GM19324 (cell line): Measurements from ENCODE around the gene DEFB121.
"Not testable (repeated sequence)": the region's sequence is repeated elsewhere in the genome, so short reads cannot be mapped to it uniquely, and the experiment has no call there.

ENCODE experiments used
- ATAC-seq: cut with Tn5 transposase; IDR thresholded peaks from one replicate; pipeline ENCODE4 v1.9.1; 2021; ENCODE audit warnings: mild to moderate bottlenecking, moderate library complexity; ENCODE audit not compliant: unreplicated experiment, low FRiP score

DEFB121 gene, protein sequence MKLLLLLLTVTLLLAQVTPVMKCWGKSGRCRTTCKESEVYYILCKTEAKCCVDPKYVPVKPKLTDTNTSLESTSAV

DNA sequence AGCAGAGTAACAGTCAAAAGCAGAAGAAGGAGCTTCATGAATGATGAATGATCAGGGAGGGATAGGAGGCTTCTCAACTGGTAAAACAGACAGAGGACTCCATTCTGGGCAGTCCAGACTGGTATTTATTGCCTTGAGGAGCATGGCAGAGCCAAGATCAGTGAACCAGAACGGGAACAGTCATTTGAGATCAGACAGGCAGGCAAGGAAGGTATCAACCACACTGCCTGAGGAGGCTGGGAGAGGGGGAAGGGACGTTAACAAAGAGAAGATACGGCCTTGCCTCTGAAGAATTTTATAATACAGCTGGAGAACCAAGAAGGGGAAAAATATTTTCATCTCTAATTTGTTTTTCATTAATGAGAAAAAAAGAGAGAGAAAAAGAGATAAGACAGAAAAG is at the start of gene DEFB121:
TSS of gene DEFB121 (minus strand) at position 101 of the 400 bp plus-strand sequence. CDS start at position 38, 63 bp downstream.
- ATAC-seq, result no peak

GRCh38 chr20:31454361-31454760 is 48.3 kb upstream of the DEFB121 start:
- ATAC-seq, result no peak

- no peak for ATAC-seq
Observed at GRCh38 chr20:31452575-31452974, 46.6 kb upstream of the DEFB121 start.

GRCh38 chr20:31449511-31450414 is 43.7 kb upstream of the DEFB121 start:
- no peak for ATAC-seq

DNA sequence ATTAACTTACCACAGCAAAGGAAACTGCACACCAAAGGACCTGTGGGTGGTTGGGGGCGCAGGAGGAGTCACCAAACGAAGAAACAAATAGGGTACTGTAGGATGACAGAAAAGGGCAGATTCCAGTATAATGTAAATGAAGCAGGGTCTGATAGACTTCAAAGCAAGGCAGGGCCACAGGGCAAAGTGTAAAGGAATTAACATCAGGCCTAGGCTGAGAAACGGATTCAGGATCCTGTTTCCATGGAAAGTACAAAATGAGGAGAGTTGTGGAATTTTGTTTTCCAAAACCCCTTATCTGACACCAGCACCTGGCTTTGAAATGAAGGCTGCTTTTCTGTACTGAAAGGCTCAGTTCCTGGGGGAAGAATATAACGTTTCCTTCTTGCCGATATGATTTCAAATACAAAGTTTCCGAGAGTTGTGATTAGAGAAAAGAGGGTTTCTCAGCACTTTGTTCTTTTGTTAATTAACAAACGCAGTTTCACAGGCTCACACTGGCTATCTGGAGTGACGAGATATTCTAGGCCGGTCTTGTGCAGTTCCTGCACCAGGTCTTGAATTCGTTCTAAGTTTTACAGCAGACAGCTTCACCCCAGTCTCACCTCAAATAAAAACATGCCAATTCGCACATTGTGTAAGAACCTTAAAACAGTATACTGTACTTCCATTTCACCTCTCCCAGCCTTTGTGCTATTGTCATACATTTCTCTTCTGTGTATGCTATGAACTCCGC is 40.2 kb upstream of the DEFB121 start:
- ATAC-seq, result no peak

GRCh38 chr20:31440012-31440659 is 34.1 kb upstream of the DEFB121 start, which contains the start of gene DEFB123:
DEFB123 (plus strand) TSS chr20:31440632; CDS start chr20:31440699, 67 bp downstream.
- ATAC-seq, result no peak

- no peak for ATAC-seq
Observed at GRCh38 chr20:31430568-31431115, 24.6 kb upstream of the DEFB121 start.

DNA sequence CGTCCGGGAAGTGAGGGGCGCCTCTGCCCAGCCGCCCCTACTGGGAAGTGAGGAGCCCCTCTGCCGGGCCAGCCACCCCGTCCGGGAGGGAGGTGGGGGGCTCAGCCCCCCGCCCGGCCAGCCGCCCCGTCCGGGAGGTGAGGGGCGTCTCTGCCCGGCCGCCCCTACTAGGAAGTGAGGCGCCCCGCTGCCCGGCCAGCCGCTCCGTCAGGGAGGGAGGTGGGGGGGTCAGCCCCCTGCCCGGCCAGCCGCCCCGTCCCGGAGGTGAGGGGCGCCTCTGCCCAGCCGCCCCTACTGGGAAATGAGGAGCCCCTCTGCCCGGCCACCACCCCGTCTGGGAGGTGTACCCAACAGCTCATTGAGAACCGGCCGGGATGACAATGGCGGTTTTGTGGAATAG is 21.6 kb upstream of the DEFB121 start:
- ATAC-seq, result not testable (repeated sequence)

- ATAC-seq, result not testable (repeated sequence)
Observed at GRCh38 chr20:31426891-31427551, 21.0 kb upstream of the DEFB121 start.

GRCh38 chr20:31425797-31426196 is 19.8 kb upstream of the DEFB121 start:
- no peak for ATAC-seq

DNA sequence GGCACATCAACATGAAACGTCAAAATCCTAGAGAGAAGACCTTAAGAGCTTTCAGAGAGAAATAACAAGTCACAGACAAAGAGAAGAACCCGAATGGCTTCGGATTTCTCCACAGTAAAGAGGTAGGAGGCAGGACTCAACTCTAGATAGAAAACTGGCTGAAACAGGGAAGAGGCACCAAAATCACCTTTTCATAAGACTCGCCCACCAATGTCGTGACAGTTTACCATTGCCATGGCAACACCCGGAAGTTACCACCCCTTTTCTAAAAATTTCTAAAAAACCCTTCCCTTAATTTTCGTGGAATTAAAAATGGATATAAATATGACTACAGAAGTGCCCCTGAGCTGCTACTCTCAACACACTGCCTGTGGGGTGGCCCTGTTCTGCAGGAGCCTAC is 12.3 kb upstream of the DEFB121 start:
- no peak for ATAC-seq

- no peak for ATAC-seq
Observed at GRCh38 chr20:31415653-31416052, 9.6 kb upstream of the DEFB121 start.

- ATAC-seq, result no peak
Observed at GRCh38 chr20:31414381-31414780, 8.4 kb upstream of the DEFB121 start.

DNA sequence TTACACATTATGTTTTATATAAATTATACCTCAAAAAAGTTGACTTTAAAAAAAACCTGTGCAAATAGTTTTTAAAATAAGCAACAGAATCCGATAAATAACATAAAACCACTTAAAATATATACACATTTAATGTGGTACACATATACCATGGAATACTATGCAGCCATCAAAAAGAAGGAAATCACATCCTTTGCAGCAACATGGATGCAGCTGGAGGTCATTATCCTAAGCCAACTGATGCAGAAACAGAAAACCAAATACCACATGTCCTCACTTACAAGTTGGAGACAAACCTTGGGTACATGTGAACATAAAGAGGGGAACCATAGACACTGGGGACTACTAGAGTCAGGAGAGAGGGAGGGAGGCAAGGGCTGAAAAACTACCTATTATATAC is 4.0 kb upstream of the DEFB121 start:
- ATAC-seq, result no peak

DNA sequence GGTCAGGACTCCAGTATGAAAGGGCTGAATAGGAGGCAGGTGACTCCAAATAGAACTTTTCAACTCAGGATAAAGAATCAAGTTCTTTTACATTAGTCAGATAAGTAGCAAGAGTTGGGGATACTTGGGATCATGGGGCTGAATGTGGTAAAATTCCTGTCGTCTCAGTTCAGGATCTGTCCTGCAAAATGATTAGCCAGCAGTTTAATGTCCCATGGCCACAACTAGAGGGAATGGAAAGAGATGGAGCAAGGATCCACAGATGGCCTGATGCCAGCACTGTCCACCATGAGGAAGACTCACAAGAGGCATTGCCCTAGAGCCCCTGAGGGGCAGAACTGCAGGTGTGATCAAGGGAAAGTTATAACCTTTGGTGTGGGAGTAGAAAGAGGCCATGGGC is 2.1 kb downstream of the DEFB121 start:
- no peak for ATAC-seq

GRCh38 chr20:31394900-31395299 is 11.1 kb downstream of the DEFB121 start:
- no peak for ATAC-seq

DNA sequence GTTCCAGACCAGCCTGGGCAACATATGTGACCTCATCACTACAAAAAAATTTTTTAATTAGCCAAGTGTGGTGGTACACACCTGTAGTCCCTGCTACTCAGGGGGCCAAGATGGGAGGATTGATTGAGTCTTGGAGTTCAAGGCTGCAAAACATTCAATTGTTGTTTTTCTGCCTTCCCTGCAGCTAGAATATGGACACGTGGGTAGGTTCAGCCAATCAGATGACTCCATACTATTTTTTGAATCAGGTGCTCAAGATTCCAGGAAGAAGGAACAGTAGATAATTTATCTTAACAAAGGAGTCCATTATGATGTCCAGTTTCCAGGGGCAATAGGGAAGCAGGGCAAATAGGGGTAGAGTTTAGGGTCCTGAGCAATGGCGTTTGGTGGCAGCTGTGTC is 13.2 kb downstream of the DEFB121 start:
- no peak for ATAC-seq

DNA sequence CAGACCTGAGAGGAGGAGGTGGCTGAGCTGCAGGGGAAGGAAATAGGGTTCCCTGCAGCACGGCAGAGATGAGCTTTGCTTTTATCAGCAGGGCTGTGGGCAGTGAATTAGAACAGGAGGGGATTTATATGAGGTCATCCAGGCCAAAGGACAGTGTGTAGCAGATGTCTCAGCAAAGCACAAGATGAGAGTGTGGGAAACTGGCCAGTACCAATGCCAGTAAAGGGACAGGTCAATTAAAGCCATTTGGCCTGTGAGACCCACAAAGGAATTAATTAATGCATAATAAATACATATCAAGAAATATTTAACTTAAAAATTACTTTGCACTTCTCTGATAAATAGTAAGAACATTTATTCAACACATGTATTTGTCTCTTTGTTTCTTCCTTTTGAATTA is 15.5 kb downstream of the DEFB121 start, which contains the start of gene DEFB119:
TSS of gene DEFB119 (minus strand) at position 101 of the 400 bp plus-strand sequence. CDS start 107 bp downstream, outside the sequence.
- no peak for ATAC-seq

- ATAC-seq, result no peak
Observed at GRCh38 chr20:31374346-31374745, 31.7 kb downstream of the DEFB121 start.

GRCh38 chr20:31368301-31368700 is 37.7 kb downstream of the DEFB121 start, which contains the start of gene DEFB118:
DEFB118 (plus strand) TSS chr20:31368601; CDS start chr20:31368651, 50 bp downstream.
- ATAC-seq, result no peak
